IMR-90 (cell line): ENCODE measurements around the gene SLC7A6OS. TPM values are rescaled to one million over a fixed set of nuclear protein-coding genes. Genes with fewer than 3 reads are reported as not detected.

Experiments
- ATAC-seq: fragments of 200-7000 bp; cut with Tn5 transposase; 2 replicates; pipeline ENCODE4 v1.9.1; 2020; ENCODE audit warnings: low read depth, mild to moderate bottlenecking, moderate library complexity
- BruUV-seq: library from RNA; stranded (reverse); fragments of 400-500 nt; replicated peaks from 2 replicates; lab custom pipeline; 2021; lab: Mats Ljungman, UMichigan
- CTCF ChIA-PET: fragments of 300-600 bp; formaldehyde crosslinking; extraction: SDS; loops from one replicate; lab custom pipeline; 2021; ENCODE audit warnings: antibody characterized with exemption; lab: Yijun Ruan, JAX
- POLR2A ChIA-PET: fragments of 300-600 bp; sonication (Branson Sonifier 250); formaldehyde crosslinking; loops from one replicate; lab custom pipeline; 2022; ENCODE audit warnings: antibody characterized with exemption; ENCODE audit not compliant: unreplicated experiment; lab: Charles Lee
- DNase-seq: peaks from one replicate; pipeline ENCODE4 v3.0.0; 2013
- H2AFZ ChIP-seq: replicated peaks from 2 replicates; pipeline ENCODE3; 2013; ENCODE audit warnings: low read length, mild to moderate bottlenecking; ENCODE audit not compliant: poor library complexity
- H2AK5ac ChIP-seq: 2 replicates; pipeline ENCODE4 v1.6.1; 2013; ENCODE audit warnings: low read depth, low read length, inconsistent platforms
- H2AK9ac ChIP-seq: replicated peaks from 2 replicates; pipeline ENCODE3; 2013; ENCODE audit warnings: mild to moderate bottlenecking, low read depth, low read length, moderate library complexity; ENCODE audit not compliant: poor library complexity
- H2BK120ac ChIP-seq: 2 replicates; pipeline ENCODE4 v1.6.1; 2013; ENCODE audit warnings: low read depth, low read length, inconsistent platforms
- H2BK15ac ChIP-seq: 3 replicates; pipeline ENCODE4 v1.6.1; 2013; ENCODE audit warnings: low read depth, low read length, inconsistent platforms
- H2BK20ac ChIP-seq: 2 replicates; pipeline ENCODE4 v1.6.1; 2013; ENCODE audit warnings: low read depth, mild to moderate bottlenecking, inconsistent platforms, low read length, moderate library complexity
- H2BK5ac ChIP-seq: 2 replicates; pipeline ENCODE4 v1.6.1; 2013; ENCODE audit warnings: mild to moderate bottlenecking, low read depth, low read length, inconsistent platforms; ENCODE audit not compliant: poor library complexity, severe bottlenecking
- H3K14ac ChIP-seq: replicated peaks from 2 replicates; pipeline ENCODE4 v1.6.1; 2013; ENCODE audit warnings: low read depth, low read length, inconsistent platforms
- H3K18ac ChIP-seq: 2 replicates; pipeline ENCODE4 v1.6.1; 2013; ENCODE audit warnings: low read depth, low read length, control low read depth
- H3K23ac ChIP-seq: 2 replicates; pipeline ENCODE4 v1.6.1; 2013; ENCODE audit warnings: low read depth, low read length, inconsistent platforms
- H3K27ac ChIP-seq: 2 replicates; pipeline ENCODE4 v1.5.1; 2013; ENCODE audit warnings: mild to moderate bottlenecking, control low read depth, low read length; ENCODE audit not compliant: insufficient read depth
- H3K27me3 ChIP-seq: 2 replicates; pipeline ENCODE4 v1.6.1; 2013; ENCODE audit warnings: low read length; ENCODE audit not compliant: control insufficient read depth, insufficient read depth
- H3K36me3 ChIP-seq: 2 replicates; pipeline ENCODE4 v1.6.1; 2013; ENCODE audit warnings: low read length, mixed read lengths; ENCODE audit not compliant: control insufficient read depth, insufficient read depth
- H3K4ac ChIP-seq: 2 replicates; pipeline ENCODE4 v1.6.1; 2013; ENCODE audit warnings: low read depth, low read length, inconsistent platforms
- H3K4me1 ChIP-seq: 2 replicates; pipeline ENCODE4 v1.6.1; 2013; ENCODE audit warnings: low read length, mixed read lengths; ENCODE audit not compliant: control insufficient read depth, insufficient read depth
- H3K4me2 ChIP-seq: 2 replicates; pipeline ENCODE4 v1.6.1; 2013; ENCODE audit warnings: low read depth, mild to moderate bottlenecking, control low read depth, low read length, moderate library complexity
- H3K4me3 ChIP-seq: 2 replicates; pipeline ENCODE4 v1.5.1; 2013; ENCODE audit warnings: low read depth, mild to moderate bottlenecking, control low read depth, low read length, moderate library complexity; ENCODE audit not compliant: insufficient read depth
- H3K56ac ChIP-seq: 2 replicates; pipeline ENCODE4 v1.6.1; 2013; ENCODE audit warnings: low read length, inconsistent platforms; ENCODE audit not compliant: insufficient read depth; ENCODE audit errors: extremely low read depth
- H3K79me1 ChIP-seq, 2 experiments: 2 replicates each; pipeline ENCODE4 v1.6.1; 2013; ENCODE audit warnings: low read length in 2 of 2, inconsistent platforms in 1 of 2, low read depth in 1 of 2
- H3K9ac ChIP-seq: 2 replicates; pipeline ENCODE4 v1.6.1; 2013; ENCODE audit warnings: low read depth, low read length, control low read depth
- H3K9me1 ChIP-seq: 2 replicates; pipeline ENCODE4 v1.6.1; 2013; ENCODE audit warnings: low read length, inconsistent platforms; ENCODE audit not compliant: insufficient read depth
- H3K9me3 ChIP-seq: 2 replicates; pipeline ENCODE4 v1.6.1; 2013; ENCODE audit warnings: low read length; ENCODE audit not compliant: control insufficient read depth, insufficient read depth
- H4K20me1 ChIP-seq: 2 replicates; pipeline ENCODE4 v1.6.1; 2013; ENCODE audit warnings: low read length, inconsistent platforms; ENCODE audit not compliant: insufficient read depth
- H4K5ac ChIP-seq: 2 replicates; pipeline ENCODE4 v1.6.1; 2013; ENCODE audit warnings: mild to moderate bottlenecking, low read depth, low read length, control low read depth
- H4K8ac ChIP-seq, 2 experiments: 2 replicates each; pipeline ENCODE4 v1.6.1; 2013; ENCODE audit warnings: low read depth in 2 of 2, low read length in 2 of 2, control low read depth in 1 of 2, inconsistent platforms in 1 of 2
- H4K91ac ChIP-seq: 2 replicates; pipeline ENCODE4 v1.6.1; 2013; ENCODE audit warnings: low read depth, low read length, inconsistent platforms; ENCODE audit not compliant: insufficient read depth
- BHLHE40 ChIP-seq: fragments of 150-350 bp; IDR thresholded peaks from 2 replicates; pipeline ENCODE4 v1.6.1; 2016; ENCODE audit warnings: mild to moderate bottlenecking, low read depth, low read length
- CEBPB ChIP-seq: IDR thresholded peaks from 2 replicates; pipeline ENCODE4 v1.6.1; 2012; ENCODE audit warnings: low read depth, low read length, improper control_type of control experiment
- CHD1 ChIP-seq: IDR thresholded peaks from 2 replicates; pipeline ENCODE4 v1.6.1; 2012; ENCODE audit warnings: low read depth, low read length, improper control_type of control experiment
- CTCF ChIP-seq: conservative IDR thresholded peaks from 2 replicates; pipeline ENCODE4 v1.5.1; 2012; ENCODE audit warnings: mild to moderate bottlenecking, low read depth, low read length, improper control_type of control experiment
- FOS ChIP-seq: fragments of 150-350 bp; IDR thresholded peaks from 2 replicates; pipeline ENCODE4 v1.6.1; 2016; ENCODE audit warnings: low read depth, low read length
- MAFK ChIP-seq: IDR thresholded peaks from 2 replicates; pipeline ENCODE4 v1.6.1; 2012; ENCODE audit warnings: low read depth, low read length, improper control_type of control experiment
- MAZ ChIP-seq: IDR thresholded peaks from 2 replicates; pipeline ENCODE4 v1.6.1; 2012; ENCODE audit warnings: low read depth, mild to moderate bottlenecking, low read length, improper control_type of control experiment, moderate library complexity, borderline replicate concordance
- MXI1 ChIP-seq: IDR thresholded peaks from 2 replicates; pipeline ENCODE4 v1.6.1; 2012; ENCODE audit warnings: low read depth, mild to moderate bottlenecking, low read length, moderate library complexity, borderline replicate concordance
- NFE2L2 ChIP-seq: fragments of 150-350 bp; IDR thresholded peaks from 2 replicates; pipeline ENCODE4 v1.6.1; 2016; ENCODE audit warnings: low read depth, mild to moderate bottlenecking, low read length
- POLR2A ChIP-seq: IDR thresholded peaks from 2 replicates; pipeline ENCODE4 v1.6.1; 2012; ENCODE audit warnings: mild to moderate bottlenecking, low read depth, low read length
- RAD21 ChIP-seq: IDR thresholded peaks from 2 replicates; pipeline ENCODE4 v1.6.1; 2012; ENCODE audit warnings: low read length, improper control_type of control experiment
- RCOR1 ChIP-seq: IDR thresholded peaks from 2 replicates; pipeline ENCODE4 v1.6.1; 2012; ENCODE audit warnings: mild to moderate bottlenecking, low read length, improper control_type of control experiment; ENCODE audit not compliant: insufficient replicate concordance
- RFX5 ChIP-seq: IDR thresholded peaks from 2 replicates; pipeline ENCODE4 v1.8.0; 2012; ENCODE audit warnings: low read depth, mild to moderate bottlenecking, low read length, moderate library complexity
- USF2 ChIP-seq: fragments of 150-350 bp; IDR thresholded peaks from 2 replicates; pipeline ENCODE4 v1.6.1; 2017; ENCODE audit warnings: mild to moderate bottlenecking, antibody characterized with exemption, low read length, low read depth
- WGBS, 2 experiments: methylation state at CpG; one replicate each; pipeline versions ENCODE4 v1.1.5 to v1.1.7; 2013; ENCODE audit warnings: missing lambda C conversion rate in 2 of 2; ENCODE audit not compliant: insufficient read length in 1 of 2; ENCODE audit errors: extremely low coverage in 2 of 2; 5-methylcytosine and 5-hydroxymethylcytosine counted together
- dilution Hi-C: fragments of 300-500 bp; cut with HindIII; formaldehyde crosslinking; loops from one replicate; pipeline ENCODE4 v1.14.3; 2018; ENCODE audit warnings: low sequenced_read_pairs; ENCODE audit not compliant: unreplicated experiment
- in situ Hi-C: fragments of 300-500 bp; cut with MboI; formaldehyde crosslinking; loops from 3 replicates; pipeline ENCODE4 v1.14.3; 2019; ENCODE audit warnings: low sequenced_read_pairs, inconsistent platforms, mixed read lengths
- intact Hi-C: fragments of 100-400 bp; cut with micrococcal nuclease; formaldehyde crosslinking; loops from 2 replicates; pipeline ENCODE4 v1.10.0; 2022
- polyA plus RNA-seq, 3 experiments: library from polyadenylated mRNA; depleted of rRNA; stranded (reverse); fragments of >200 nt; gene quantifications; 2 replicates each; pipeline ENCODE4 v1.2.3, GENCODE V29; 2012; ENCODE audit warnings: low replicate concordance in 1 of 3
- total RNA-seq: library from RNA; depleted of rRNA; stranded (reverse); fragments of >200 nt; gene quantifications from 2 replicates; pipeline ENCODE4 v1.2.3, GENCODE V29; 2012
- TF ChIP-seq, protein P1 (sequence below): fragments of 150-350 bp; IDR thresholded peaks from 2 replicates; pipeline ENCODE4 v1.6.1; 2016; ENCODE audit warnings: low read depth, mild to moderate bottlenecking, low read length, moderate library complexity, borderline replicate concordance

The SLC7A6OS gene
- total and polyA plus RNA-seq, 2 of the 4 experiments (the other 2 are of a cell fraction): 6.8 to 8.4 TPM

DNA sequence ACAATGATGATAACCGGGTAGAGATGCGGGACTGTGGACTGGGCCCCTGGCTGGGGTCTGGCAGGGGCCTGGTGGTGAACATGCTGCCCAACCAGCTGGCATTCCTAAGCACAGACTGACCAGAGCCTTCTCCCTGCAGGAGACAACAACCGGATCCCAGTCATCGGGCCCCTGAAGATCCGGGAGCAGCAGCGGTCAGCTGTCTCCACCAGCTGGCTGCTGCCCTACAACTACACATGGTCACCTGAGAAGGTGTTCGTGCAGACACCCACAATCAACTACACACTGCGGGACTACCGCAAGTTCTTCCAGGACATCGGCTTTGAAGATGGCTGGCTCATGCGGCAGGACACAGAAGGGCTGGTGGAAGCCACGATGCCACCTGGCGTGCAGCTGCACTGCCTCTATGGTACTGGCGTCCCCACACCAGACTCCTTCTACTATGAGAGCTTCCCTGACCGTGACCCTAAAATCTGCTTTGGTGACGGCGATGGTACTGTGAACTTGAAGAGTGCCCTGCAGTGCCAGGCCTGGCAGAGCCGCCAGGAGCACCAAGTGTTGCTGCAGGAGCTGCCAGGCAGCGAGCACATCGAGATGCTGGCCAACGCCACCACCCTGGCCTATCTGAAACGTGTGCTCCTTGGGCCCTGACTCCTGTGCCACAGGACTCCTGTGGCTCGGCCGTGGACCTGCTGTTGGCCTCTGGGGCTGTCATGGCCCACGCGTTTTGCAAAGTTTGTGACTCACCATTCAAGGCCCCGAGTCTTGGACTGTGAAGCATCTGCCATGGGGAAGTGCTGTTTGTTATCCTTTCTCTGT is 51.5 kb downstream of the SLC7A6OS start:
- no peak overlapping the region for H3K14ac ChIP-seq
- BruUV-seq: no TSS peak
- H3K27ac ChIP-seq: no peak overlapping the region
- TF ChIP-seq NFE2L2 (no peak), MXI1 (no peak), CTCF (no peak), RAD21 (no peak), CEBPB (no peak), RCOR1 (no peak), USF2 (no peak), BHLHE40 (no peak), POLR2A (no peak), CHD1 (no peak), FOS (no peak), RFX5 (no peak), MAFK (no peak), MAZ (no peak)
- TF ChIP-seq, protein P1, sequence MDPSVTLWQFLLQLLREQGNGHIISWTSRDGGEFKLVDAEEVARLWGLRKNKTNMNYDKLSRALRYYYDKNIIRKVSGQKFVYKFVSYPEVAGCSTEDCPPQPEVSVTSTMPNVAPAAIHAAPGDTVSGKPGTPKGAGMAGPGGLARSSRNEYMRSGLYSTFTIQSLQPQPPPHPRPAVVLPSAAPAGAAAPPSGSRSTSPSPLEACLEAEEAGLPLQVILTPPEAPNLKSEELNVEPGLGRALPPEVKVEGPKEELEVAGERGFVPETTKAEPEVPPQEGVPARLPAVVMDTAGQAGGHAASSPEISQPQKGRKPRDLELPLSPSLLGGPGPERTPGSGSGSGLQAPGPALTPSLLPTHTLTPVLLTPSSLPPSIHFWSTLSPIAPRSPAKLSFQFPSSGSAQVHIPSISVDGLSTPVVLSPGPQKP: no peak

More for the DNA sequence above, 51.5 kb downstream of the SLC7A6OS start:
- no peak overlapping the region for H2BK120ac ChIP-seq
- H2AK9ac ChIP-seq: peak overlapping the region; percentile 51
- H2AFZ ChIP-seq: peak overlapping the region; percentile 29
- H3K27me3 ChIP-seq: no peaks in the 10 kb centered on the region
- 86% methylated on average over 17 of the region's 27 CpGs; no CpG with 5 or more reads in 1 of the 2 experiments for WGBS, 2 experiments
- no peak overlapping the region for H3K4ac ChIP-seq
- CTCF ChIA-PET: interaction anchor here (0.6 to 1.4 kb wide), 2 partner anchors 56 to 69 kb away, joined by 3 to 4 read pairs; no protein-coding TSS in a partner anchor
- no peak overlapping the region for H4K8ac ChIP-seq
- H3K4me2 ChIP-seq: no peak overlapping the region
- POLR2A ChIA-PET: no interaction called here
- no peak overlapping the region for H4K5ac ChIP-seq
- DNase-seq (peak; percentile 13), ATAC-seq (no peak)
- H3K79me1 ChIP-seq: peaks cover 0 to 23% of the 10 kb centered on the region in 2 experiments; a peak in 3 of 4 replicates
- H3K18ac ChIP-seq: no peak overlapping the region
- no peak overlapping the region for H3K4me3 ChIP-seq
- no peak overlapping the region for H4K91ac ChIP-seq
- H3K9ac ChIP-seq: no peak overlapping the region
- in situ Hi-C loops: no loop called here
- peaks cover 18% of the 10 kb centered on the region for H3K4me1 ChIP-seq
- H3K23ac ChIP-seq: no peak overlapping the region
- dilution Hi-C loops: no loop called here
- H3K56ac ChIP-seq: no peak overlapping the region
- no peak overlapping the region for H2BK5ac ChIP-seq
- H3K9me1 ChIP-seq: peaks cover 5% of the 10 kb centered on the region; the same call in 1 of the 2 replicates
- intact Hi-C loops: no loop called here
- no peak overlapping the region for H2AK5ac ChIP-seq
- peaks cover 13% of the 10 kb centered on the region for H3K36me3 ChIP-seq
- H4K20me1 ChIP-seq: no peaks in the 10 kb centered on the region
- H3K9me3 ChIP-seq: no peaks in the 10 kb centered on the region
- H2BK20ac ChIP-seq: no peak overlapping the region
- no peak overlapping the region for H2BK15ac ChIP-seq
